ENCODE data around the gene DNAJB11. TPM values are rescaled to one million over a fixed set of nuclear protein-coding genes. Genes with fewer than 3 reads are reported as not detected.

DNAJB11 gene
- total RNA-seq, 1 experiment from 2014 or later = 54.3 TPM

GRCh38 chr3:186594591-186595113, 24.1 kb downstream of the DNAJB11 start:
- no peak overlapping the region for H2AFZ ChIP-seq (ENCODE audit: low read depth, low read length, poor library complexity, severe bottlenecking)

More at GRCh38 chr3:186594591-186595113, 24.1 kb downstream of the DNAJB11 start:
- no peaks in the 10 kb centered on the region for H3K27me3 ChIP-seq (ENCODE audit: insufficient read depth, low read length)
- H3K9me3 ChIP-seq (ENCODE audit: control insufficient read depth in 1 of 2, insufficient read depth in 1 of 2, low read depth in 1 of 2, low read length in 2 of 2) = no peaks in the 10 kb centered on the region
- H3K4me2 ChIP-seq (ENCODE audit: low read length) = no peak overlapping the region
- no peaks in the 10 kb centered on the region for H3K79me2 ChIP-seq (ENCODE audit: insufficient read depth, low read length)
- H3K9me2 ChIP-seq (ENCODE audit: insufficient read depth) = no peaks in the 10 kb centered on the region
- H3K4me3 ChIP-seq (replicated peaks in 1 of 2; ENCODE audit: low read depth in 1 of 2, low read length in 2 of 2) = no peak overlapping the region
- POLR2A ChIA-PET = no interaction called here
- no peak overlapping the region for H3K27ac ChIP-seq (ENCODE audit: low read depth, low read length)
- H4K20me1 ChIP-seq (ENCODE audit: insufficient read depth) = no peaks in the 10 kb centered on the region
- H3K4me1 ChIP-seq (ENCODE audit: control insufficient read depth in 1 of 2, insufficient read depth in 2 of 2, low read length in 2 of 2) = peaks cover 5 to 8% of the 10 kb centered on the region in 2 experiments; a peak in 3 of 4 replicates
- no TSS peak for BruUV-seq (replicated peaks)
- CTCF ChIA-PET = no interaction called here
- H3K36me3 ChIP-seq (ENCODE audit: control insufficient read depth in 1 of 2, insufficient read depth in 2 of 2, low read length in 2 of 2) = no peaks in the 10 kb centered on the region
- intact Hi-C loops (cut with micrococcal nuclease) = no loop called here
- ATAC-seq = no peak
- DNase-seq (ENCODE audit: low read depth, low spot score) = no peak
- RAD21 ChIA-PET (ENCODE audit: low non-redundant PET in 1 of 2, low total read pairs in 2 of 2, uncharacterized antibody in 2 of 2, unreplicated experiment in 2 of 2) = no interaction called here
- TF ChIP-seq EZH2phosphoT487 (IDR thresholded peaks at IDR 0.05; ENCODE audit: borderline replicate concordance) = no peak
- TF ChIP-seq POLR2AphosphoS5 (IDR thresholded peaks at IDR 0.05; ENCODE audit: low read depth, low read length) = no peak
- TF ChIP-seq REST (IDR thresholded peaks at IDR 0.05; ENCODE audit: low read depth) = no peak
- no peak for TF ChIP-seq YY1 (IDR thresholded peaks at IDR 0.05; ENCODE audit: extremely low read depth, insufficient replicate concordance, low read depth, low read length)
- no peak for TF ChIP-seq ATF3 (IDR thresholded peaks at IDR 0.05)
- H3K9ac ChIP-seq (ENCODE audit: low read length) = no peak overlapping the region

Measured in HCT116 (cell line).